Embryonic facial prominence (tissue), 1 donor: ENCODE measurements around the gene AFF3.
"Not testable (repeated sequence)": the region's sequence is repeated elsewhere in the genome, so short reads cannot be mapped to it uniquely, and the experiment has no call there.

Experiments
- DNase-seq: peaks from one replicate; pipeline ENCODE4 v3.0.0-alpha.2; 2016; ENCODE audit errors: extremely low spot score

AFF3 gene

GRCh38 chr2:99933894-99934650, 208.3 kb downstream of the AFF3 start:
- DNase-seq: no peak

DNA sequence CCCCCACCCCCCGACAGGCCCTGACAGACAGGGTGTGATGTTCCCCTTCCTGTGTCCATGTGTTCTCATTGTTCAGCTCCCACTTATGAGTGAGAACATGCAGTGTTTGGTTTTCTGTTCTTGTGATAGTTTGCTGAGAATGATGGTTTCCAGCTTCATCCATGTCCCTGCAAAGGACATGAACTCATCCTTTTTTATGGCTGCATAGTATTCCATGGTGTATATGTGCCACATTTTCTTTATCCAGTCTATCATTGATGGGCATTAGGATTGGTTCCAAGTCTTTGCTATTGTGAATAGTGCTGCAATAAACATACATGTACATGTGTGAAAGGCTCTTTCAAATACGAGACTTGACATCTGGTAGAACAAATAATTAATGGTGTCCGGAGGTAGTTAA, 208.9 kb downstream of the AFF3 start:
- not testable (repeated sequence) for DNase-seq

DNA sequence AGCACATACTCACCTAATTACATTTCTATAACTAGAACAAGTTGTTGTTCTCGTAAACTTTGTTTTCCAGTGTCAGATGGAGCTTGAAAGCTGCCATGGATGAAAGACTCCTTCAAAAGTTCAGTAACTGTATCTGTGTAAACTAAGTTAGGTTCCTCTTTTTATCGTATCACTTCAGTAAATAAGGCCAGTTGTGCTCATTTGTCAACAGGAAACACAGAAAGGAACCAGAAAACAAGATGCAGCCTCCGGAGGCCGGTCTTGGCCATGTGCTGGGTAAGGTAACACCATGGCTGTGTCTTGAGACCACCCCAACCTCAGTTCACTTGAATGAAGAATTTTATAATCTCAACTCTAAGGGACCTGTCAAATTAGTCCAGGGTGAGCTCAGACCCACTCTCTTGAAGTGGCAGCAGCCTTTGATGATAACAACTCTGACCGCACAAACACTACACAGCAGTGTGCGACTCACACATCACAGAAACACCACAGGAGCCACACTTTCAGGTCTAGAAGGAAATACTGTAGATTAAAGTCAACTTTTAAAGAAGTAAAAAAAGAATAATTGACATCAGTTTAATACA, 213.8 kb downstream of the AFF3 start:
- no peak for DNase-seq

DNA sequence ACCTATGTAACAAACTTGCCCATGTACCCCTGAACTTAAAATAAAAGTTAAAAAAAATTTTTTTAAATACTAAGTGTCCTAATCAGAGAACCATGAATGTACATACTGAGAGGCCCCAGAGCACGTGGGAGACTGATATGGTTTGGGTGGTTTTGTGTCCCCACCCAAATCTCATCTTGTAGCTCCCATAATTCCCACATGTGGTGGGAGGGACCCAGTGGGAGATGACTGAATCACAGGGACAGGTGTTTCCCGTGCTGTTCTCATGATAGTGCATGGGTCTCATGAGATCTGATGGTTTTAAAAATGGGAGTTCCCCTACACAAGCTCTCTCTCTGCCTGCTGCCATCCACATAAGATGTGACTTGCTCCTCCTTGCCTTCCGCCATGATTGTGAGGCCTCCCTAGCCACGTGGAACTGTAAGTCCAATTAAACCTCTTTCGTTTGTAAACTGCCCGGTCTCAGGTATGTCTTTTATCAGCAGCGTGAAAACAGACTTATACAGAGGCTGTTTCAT, 214.6 kb downstream of the AFF3 start:
- not testable (repeated sequence) for DNase-seq

DNA sequence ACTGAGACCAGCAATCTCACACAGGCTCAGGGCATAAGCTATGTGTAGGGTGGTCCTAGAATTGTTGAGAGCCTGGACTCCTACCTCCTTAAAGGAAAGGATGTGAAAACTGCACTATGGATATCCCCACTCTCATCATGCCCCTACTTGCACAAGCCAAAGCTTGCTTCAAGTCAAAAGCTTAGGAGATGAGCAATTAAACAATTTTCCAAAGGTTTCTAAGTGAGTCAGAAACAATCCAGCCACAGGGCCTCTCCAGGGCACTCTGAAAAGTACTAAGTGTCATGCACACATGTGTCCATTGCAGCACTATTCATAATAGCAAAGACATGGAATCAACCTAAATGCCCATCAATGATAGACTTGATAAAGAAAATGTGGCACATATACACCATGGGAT, 215.4 kb downstream of the AFF3 start:
- DNase-seq: no peak

DNA sequence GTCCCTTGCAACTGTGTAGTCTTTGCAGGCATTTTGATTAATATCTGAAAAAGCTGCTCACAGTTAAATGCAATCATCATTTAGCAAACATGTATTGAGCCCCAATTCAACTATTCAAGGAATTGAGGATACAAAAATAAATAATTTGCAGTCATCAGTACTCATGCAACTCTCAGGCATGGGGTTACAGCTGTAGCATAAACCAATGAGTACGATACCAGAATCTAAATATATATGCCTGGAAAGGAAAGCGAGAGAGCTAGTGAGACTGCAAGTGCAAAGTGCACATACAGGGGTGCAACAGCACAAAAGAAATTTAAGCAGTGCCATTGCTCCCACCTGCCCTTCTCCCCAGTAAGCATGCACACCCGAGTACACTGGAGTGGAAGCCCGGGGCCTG, 216.4 kb downstream of the AFF3 start:
- DNase-seq: no peak

GRCh38 chr2:99922664-99923063, 219.7 kb downstream of the AFF3 start:
- no peak for DNase-seq

DNA sequence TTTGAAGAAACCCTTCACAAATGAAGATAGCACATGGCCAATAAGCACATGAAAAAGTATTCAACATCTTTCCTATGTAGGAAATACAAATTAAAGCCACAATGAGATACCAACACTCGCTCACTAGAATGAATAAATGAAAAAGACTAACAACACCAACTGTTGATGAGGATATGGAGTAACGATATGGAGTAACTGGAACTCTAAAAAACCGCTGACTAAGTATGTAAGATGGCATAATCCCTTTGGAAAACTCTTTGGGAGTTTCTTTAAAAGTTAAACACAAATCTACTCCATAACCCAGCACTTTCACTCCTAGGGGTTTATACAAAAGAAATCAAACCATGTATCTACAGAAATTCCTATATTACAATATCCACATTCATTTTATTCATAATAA, 220.5 kb downstream of the AFF3 start:
- no peak for DNase-seq

DNA sequence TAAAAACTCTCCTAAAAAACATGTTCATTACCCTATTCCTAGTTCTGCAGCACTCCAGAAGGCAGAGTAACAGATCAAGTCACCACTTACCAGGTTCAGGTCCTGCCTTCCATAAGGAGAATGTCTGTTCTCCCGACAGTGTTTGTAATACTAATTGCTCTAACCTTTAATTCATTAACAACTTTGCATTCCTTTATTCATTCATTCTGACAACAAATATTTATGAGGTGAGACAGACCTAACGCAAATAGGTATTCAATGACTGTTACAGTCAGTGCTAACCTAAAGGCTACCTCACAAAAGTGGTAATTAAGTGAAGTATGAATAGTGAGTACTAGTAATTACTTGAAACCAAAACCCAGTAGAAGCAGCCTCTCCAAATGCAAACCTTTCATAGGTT, 224.0 kb downstream of the AFF3 start:
- no peak for DNase-seq

GRCh38 chr2:99915108-99915675, 227.2 kb downstream of the AFF3 start:
- no peak for DNase-seq

GRCh38 chr2:99911736-99912135, 230.7 kb downstream of the AFF3 start:
- no peak for DNase-seq

- DNase-seq: no peak
These were observed 231.5 kb downstream of the AFF3 start for GRCh38 chr2:99910902-99911301.

- DNase-seq: no peak
These were observed 236.8 kb downstream of the AFF3 start for GRCh38 chr2:99905636-99906035.

DNA sequence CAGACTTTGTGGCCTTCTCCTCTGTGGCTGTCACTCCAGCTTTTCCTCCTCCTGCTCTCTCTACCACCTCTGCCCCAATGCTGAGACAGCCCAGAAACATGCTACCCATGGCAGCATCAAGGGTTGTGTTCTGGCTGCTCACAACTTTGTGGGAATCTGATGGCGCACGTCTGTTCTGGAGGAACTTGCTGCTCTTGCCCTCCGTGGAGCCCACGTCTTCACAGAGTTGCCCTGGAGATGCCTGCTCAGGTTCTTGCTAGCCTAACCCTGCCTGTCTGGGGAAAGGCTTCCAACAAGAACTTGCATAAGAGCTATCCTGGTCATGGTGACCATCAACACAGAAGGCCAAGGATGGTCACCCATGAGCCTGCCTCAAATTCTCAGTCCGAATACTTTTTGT, 237.4 kb downstream of the AFF3 start:
- no peak for DNase-seq

GRCh38 chr2:99903981-99904380, 238.4 kb downstream of the AFF3 start:
- DNase-seq: no peak

- no peak for DNase-seq
These were observed 241.8 kb downstream of the AFF3 start for GRCh38 chr2:99900556-99900955.

- no peak for DNase-seq
These were observed 242.5 kb downstream of the AFF3 start for GRCh38 chr2:99899882-99900281.

DNA sequence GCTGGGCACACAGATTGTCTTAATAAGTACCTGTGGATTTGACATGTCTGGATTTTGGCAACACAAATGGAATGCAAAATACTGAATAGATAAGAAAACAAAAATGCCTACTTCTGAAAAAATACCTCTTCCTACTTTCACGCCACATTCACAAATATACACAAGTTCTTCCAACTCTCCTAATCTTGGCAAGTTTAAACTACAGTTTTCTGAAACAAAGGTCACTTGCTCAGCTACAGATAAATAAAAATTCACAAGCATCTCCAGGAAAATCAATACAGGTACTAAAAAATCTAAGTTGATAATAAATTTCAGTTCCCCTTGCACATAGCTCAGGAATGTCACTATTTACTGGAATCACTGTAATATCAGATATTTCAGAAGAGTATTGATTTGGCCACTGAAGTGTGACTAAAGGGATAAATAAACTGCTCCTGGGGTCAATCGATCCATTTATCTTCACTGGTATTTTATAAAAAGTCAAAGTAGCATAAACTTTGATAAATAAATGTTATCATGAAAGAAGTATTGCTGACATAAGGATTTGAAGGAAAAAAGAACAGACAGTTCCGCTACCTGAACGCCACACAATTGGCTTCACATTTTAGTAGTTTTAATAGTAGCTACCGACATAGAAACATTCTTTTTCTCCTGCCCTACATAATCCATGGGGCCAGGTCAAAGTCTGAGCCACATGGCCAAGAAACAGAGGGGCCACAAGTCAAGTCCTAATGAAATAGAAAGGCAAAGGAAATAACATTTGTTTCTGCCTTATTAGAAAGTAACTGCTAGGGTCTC, 243.1 kb downstream of the AFF3 start:
- DNase-seq: no peak

- no peak for DNase-seq
These were observed 243.9 kb downstream of the AFF3 start for GRCh38 chr2:99898336-99899048.

- DNase-seq: no peak
These were observed 251.0 kb downstream of the AFF3 start for GRCh38 chr2:99891428-99891780.

DNA sequence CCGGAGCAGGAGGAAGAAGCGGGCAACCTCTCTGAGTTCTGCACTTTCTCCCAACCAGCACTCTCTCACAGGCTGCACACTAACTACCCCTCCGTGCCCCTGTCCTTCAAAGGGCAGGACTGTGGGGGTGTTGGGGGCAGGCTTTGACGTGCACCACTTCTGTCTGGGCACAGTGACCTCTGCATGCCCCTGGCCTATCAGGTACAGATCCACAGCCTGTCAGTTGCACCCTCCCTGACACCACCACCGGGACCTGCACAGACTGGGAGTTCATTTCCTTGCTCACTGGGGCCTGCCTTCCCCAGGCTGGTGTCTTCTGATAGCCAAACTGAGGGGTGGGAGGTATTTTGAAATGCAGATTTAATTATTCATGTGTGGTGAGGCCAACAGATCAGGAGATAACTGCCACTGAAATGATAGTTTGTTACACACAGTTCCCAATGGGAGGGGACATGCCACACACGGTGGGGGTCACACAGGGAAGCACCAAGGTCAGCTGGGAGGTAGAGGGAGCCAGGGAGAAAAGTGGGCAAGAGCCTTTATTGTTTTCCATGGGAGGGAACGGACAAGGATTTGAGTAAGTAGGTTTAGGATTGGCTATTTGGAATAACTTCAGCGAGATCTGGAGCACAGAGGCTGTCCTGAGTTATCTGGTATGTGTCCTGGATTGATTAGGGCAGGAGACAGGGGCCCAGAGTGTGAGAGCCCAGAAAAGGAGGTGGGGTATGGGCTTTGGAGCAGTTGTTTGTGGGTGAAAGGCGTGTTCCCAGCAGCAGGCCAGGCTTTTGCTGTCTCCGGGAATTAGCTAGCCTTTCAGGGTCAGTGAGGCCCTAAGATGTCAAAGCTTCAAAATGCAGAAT, 251.6 kb downstream of the AFF3 start:
- DNase-seq: no peak
